GM18861 (cell line): Measurements from ENCODE around the gene TTC28.

Source experiments
- ATAC-seq: cut with Tn5 transposase; IDR thresholded peaks from one replicate; pipeline ENCODE4 v1.9.1; 2021; ENCODE audit not compliant: unreplicated experiment

Gene TTC28

GRCh38 chr22:28147401-28147800, 532.2 kb downstream of the TTC28 start:
- ATAC-seq, result no peak

DNA sequence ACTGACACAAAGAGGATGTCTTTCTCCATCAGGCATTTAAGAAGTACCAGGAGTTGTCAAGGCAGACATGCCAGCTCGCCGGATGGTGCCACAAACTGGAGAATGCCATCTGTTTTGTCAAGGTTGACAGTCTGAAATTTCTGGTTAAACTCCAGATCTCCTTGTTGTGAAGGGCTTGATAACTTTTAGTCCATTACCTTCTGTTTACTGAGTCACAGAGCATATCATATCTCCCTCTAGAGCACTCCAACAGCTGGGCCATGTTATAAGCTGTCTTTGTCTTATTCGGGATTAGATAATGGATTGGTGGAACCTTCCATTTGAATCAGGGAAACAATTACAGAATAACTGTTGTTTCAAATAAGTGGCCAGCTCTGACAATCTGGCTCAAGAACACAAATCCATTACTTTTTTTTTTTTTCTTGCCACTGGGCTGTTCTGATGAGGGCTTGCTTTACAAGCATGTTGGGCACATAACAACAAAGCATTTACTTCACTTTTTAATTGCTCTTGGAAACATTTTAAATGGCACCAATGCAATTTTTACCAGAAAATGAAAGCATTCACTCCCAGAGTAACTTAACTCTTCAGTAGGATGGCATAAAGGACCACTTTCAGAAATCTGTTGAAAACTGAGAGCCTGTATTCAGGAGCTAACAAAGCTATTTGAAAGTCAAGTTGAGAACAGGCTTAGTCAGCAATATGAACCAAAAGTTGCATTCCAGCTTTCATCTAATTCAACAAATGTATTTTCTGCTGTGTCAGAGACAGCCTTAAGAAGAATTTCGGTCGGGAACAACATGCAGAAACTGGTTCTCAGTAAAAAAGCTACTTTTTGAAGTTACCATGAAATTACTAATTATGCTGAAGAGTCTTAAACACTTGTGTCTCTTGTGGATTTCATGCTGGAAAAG, 533.0 kb downstream of the TTC28 start:
- ATAC-seq, result no peak

DNA sequence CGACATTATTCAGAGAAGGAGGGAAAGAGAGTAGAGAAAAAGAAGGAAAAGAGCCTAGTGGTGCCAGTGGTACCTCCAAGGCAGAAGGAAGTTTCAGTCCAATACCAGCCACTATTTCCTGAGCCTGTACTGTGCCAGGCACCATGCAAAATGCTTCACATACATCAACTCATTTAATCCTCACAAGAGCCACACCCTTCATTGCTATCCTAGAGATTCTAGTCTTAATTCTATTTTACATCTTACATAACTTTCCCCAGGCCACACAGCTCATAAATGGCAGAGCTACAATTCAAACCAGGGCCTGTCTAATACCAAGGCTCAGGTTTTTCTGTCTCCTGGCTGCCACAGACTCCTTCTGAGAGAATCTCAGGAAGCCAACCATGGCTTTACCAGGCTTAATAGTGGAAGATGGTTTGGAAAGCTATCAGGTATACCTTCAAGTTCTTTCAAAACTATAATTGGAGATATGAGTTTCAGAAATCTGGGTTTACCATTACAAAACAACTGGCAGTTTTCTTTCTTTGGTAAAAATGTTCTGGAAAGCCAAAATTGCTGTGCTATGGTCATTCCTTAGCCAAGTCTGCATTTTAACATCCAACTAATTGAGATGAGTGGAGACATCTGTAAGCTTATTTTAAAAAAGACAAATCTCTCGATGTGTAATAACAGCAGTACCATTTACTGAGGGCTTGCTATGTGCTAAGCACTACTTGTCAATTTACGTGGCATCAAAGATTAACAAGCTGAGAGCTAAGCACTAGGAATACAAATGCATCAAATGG, 535.5 kb downstream of the TTC28 start:
- ATAC-seq, result no peak

GRCh38 chr22:28143241-28143865, 536.3 kb downstream of the TTC28 start:
- no peak for ATAC-seq

DNA sequence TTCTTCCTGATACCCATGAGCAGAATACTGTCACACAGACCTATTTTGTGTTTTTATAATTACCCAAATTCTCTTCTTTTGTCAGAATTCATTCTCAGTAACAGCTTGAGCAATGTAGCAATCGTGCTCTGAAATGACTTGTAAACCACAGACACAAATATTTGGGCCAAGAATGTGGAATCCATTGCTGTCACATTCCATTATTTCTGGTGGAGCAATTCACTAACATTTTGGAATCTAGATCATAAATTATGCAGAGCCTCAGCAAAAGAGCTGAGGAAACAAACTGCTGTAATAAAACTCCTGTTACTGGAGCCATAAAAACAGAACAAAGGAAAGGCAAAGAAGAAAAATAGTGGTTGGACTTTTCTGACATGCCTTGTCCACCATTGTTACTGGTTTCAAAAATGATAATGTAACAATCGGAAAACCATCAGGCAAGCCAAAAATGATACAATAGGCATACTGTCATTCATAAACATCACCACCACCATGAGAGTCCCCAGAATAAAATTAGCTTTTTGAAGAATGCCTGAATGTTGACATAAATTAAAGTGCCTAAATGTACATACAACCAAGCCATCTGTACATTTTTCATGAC, 537.2 kb downstream of the TTC28 start:
- ATAC-seq, result no peak

GRCh38 chr22:28141614-28142013, 538.0 kb downstream of the TTC28 start:
- ATAC-seq, result no peak

DNA sequence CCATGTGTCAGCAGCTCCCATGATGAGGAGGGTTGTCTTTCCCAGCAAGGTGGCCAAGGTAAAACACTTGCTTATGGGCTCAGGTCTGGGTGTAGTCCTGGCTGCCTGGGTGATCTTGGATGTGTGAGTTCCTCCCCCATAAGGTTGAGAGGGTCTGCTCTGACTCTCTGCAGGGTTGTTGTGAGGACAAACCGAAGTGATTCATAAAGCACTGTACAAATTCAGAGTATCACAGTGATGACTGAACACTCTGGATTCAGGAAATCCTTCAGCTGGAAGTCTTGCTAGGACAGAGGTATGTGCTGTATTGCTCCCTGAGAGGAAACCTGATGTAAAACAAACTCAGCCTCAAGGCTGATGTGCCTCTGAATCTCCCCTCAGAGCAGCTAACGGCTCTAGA, 539.7 kb downstream of the TTC28 start:
- no peak for ATAC-seq

DNA sequence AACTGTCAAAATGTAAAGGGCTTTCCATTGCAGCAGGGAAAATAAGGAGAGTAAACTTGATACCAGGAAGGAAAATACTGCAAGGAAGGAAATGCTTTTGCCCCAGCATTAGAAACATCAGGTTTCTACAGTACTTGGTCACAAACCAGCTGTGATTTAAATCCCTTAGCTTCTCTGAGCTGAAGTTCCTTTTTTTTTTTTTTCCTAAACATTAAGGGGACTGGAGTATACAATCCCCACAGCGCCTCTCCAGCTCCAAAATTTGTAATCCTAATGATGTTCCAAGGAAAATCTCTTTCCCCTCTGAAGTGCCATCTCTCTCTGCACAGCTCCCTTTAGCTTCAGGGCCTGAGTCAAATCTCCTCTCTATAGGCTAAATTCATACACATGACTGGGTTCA, 540.1 kb downstream of the TTC28 start:
- ATAC-seq, result no peak

DNA sequence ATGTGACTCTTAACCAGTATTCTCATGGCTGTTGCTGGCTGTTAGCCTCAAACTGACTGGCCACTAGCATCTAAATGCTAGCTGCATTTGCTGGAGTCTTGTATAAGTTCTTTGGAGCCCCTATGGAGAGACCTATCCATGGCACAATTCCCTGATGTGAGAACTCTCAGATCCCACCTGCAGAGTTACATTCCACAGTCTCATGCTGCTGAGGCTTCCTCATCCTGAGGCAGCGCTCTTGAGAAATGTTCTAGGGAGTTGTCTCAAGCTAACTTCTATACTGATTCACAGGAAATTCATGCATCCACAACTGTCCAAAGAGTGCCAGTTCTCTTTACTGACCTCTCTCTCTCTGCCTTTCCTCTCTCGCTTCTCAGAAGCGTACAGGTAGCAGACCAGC, 542.6 kb downstream of the TTC28 start:
- ATAC-seq, result no peak

DNA sequence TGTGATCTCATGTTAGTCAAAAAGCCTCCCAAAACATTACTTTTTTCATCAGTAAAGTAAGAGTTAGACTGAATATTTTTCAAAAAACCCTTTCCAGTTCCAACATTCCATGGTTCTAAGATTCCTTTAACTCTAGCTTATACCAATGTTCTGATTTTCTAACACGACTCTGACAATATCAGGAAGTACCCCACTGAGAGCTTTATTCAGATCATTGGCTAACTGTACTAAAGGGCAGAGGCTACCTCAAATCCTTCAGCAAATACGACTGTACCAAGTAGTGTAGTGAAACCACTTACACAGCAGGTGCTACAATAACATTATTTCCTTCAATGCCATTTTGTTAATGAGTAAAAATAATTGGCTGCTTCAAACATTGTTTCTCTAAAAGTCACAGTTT, 547.2 kb downstream of the TTC28 start:
- ATAC-seq, result no peak

DNA sequence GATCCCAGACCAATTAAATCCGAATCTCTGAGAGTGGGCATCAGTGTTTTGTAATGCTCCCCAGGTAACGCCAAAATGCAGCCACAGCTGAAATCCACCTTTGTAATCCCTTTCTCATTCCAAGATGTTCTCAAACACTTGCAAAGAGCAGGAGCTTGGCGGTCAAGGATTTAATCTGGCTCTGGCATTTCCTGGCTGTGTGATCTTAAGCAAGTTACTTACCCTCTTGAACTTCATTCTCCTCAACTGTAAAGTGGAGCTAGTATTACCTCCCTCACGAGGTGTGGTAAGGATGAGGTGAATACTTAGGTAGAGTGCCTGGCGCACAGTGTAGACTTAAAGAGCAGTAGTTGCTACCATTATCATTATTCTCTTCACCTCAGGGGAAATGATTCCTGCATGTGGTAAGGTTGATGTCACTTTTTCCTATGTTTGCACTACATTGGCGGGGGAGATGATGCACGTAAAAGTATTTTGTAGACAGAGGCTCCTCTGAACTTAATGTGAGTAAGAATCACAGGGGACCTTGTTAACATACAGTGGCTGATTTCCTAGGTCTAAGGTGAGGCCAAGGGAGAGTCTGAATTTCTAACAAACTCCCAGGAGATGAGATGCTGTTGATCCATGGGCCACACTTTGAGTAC, 550.2 kb downstream of the TTC28 start:
- no peak for ATAC-seq

DNA sequence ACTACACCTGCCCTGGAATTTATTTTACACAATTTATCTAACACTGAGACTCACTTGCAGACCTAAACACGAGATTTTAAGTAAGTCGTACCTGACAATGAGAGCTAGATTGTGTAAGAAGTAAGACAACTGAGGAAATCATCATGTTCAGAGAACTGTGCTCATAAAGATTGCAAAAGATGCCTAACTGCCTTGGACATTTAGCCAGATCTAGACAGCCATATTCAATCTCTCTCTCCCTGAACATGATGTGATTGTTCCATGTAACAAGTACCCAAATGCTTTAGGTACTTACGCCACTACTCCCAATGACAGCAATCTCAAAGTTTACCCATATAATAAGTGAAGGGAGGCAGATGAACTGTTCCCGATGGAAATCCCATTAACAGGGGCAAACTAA, 550.8 kb downstream of the TTC28 start:
- no peak for ATAC-seq

GRCh38 chr22:28125799-28126198, 553.8 kb downstream of the TTC28 start:
- no peak for ATAC-seq

DNA sequence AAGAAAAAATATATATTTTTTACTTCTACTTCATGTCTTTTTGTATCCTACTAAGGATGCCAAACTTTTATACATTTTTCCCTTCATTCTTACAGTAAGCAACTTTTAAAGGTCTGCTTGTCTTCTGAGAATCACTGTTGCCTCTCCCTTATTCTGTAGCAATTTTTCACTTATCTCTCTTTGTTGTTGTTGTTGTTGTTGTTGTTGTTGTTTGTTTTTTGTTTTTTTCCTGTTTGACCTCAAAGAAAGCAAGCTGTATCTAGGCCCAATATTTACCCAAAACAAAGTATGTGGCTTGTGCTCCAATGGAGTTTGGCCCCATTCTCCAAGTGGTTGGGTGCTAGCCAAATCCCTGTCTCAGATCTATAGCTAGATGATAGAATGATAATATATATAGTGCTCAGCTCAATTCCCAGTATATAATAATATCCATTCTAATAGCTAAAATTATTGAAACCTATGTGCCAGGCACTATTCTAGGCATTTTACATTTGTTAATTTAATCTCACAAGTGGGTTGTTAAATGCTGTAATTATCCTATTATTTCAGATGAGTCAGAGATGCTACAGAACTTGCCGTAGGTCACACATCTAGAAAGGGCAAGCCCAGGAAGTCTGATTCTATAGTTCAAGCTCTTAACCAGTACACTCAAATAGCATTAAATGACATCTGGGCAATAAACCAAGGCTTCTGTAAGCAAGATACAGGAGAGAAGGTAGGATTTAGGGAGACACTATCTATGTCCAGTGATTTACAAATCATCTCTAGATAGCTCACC, 555.5 kb downstream of the TTC28 start:
- ATAC-seq, result no peak

GRCh38 chr22:28120691-28121592, 558.7 kb downstream of the TTC28 start:
- no peak for ATAC-seq

GRCh38 chr22:28118957-28119631, 560.5 kb downstream of the TTC28 start:
- ATAC-seq, result no peak

DNA sequence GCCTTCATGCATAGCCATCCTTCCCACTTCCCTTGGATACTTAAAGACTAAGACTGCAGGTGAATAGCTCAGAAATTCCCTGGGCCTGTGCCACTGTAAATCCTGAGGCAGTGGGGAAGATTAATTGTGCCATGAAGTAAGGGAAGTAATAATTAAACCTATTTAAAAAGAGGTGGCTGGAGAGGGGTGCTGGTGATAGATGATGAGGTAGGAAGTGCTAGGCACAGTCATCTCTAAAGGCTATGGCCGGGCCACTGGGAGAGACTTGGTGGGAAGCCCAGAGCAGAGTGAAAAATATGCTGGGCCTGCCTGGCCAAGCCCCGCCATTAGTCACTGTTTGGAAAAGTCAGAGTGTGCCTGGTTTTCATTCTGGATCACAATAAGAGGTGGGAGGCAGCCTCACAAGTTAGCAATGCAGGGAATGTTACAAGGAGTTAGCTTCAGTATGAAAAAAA, 563.4 kb downstream of the TTC28 start:
- no peak for ATAC-seq

DNA sequence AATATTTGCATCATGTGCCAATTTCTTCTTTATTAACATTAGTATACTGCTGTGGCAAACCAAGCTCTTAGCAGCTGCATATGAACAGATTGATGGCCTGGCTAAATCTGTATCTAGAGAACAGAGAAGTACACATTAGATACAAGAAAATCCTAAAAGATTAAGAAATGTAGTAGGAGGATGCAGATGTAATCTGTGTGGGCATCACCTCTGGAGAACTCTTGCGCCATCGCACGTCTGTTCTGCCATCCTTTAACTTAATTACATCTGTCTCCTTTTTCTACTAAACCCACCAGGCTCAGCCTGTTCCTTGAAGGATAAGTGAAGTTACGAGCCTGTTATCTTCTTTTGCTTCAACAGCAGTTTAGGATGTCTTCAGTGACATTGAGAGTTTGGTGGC, 564.2 kb downstream of the TTC28 start:
- ATAC-seq, result no peak
